Neural crest cell (in vitro differentiated cells): ENCODE data around the gene PLSCR1. TPM values are rescaled to one million over a fixed set of nuclear protein-coding genes. Genes with fewer than 3 reads are reported as not detected.

ENCODE experiments used
- DNase-seq: peaks from one replicate; pipeline ENCODE4 v3.0.0; 2021; ENCODE audit warnings: low read depth, mixed read lengths, low spot score
- H3K27ac Mint-ChIP-seq: one replicate; pipeline ENCODE4 v1.8.0; 2021; ENCODE audit warnings: mild to moderate bottlenecking, mixed read lengths; ENCODE audit not compliant: unreplicated experiment
- H3K27me3 Mint-ChIP-seq: 2 replicates; pipeline ENCODE4 v1.8.0; 2021; ENCODE audit warnings: low read depth, mild to moderate bottlenecking, mixed read lengths
- H3K36me3 Mint-ChIP-seq: 2 replicates; pipeline ENCODE4 v1.8.0; 2021; ENCODE audit warnings: low read depth, mild to moderate bottlenecking, mixed read lengths
- H3K4me1 Mint-ChIP-seq: 2 replicates; pipeline ENCODE4 v1.8.0; 2021; ENCODE audit warnings: mixed read lengths
- H3K4me3 Mint-ChIP-seq: one replicate; pipeline ENCODE4 v1.8.0; 2021; ENCODE audit warnings: mild to moderate bottlenecking, mixed read lengths
- H3K9me3 Mint-ChIP-seq: 2 replicates; pipeline ENCODE4 v1.8.0; 2021; ENCODE audit warnings: mixed read lengths
- total RNA-seq: library from RNA; stranded (reverse); gene quantifications from 2 replicates; pipeline ENCODE4 v1.2.1, GENCODE V29; 2021
- TF ChIP-seq, protein P1 (sequence below): fragments of 200-600 bp; sonication (generic); conservative IDR thresholded peaks from 2 replicates; pipeline ENCODE4 v1.5.0; 2021; ENCODE audit warnings: antibody characterized with exemption, mild to moderate bottlenecking

Gene PLSCR1
- total RNA-seq, 1 donor from 2014 or later = 29.8 TPM

DNA sequence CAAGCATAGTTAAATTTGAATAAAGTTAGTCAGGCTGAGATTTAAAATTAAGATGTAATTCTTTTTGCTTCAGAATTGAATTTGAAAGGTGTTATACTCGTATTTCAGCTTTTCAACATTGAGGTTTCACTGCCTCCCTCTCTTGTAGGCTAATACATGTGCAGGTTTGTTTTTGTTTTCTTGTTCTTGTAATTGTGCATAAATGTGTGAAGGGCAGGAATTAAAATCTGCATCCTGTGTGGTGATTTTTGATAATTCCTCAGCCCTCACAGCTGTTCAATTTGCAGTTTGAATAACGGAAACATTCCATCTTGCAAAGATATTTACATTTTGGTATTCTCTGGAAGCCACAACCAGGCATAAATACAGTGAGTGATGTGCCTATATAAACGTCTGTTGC, 24.9 kb upstream of the PLSCR1 start:
- Mint-ChIP-seq H3K4me1 (no peaks in the 10 kb centered on the region), H3K27ac (no peak overlapping the region), H3K4me3 (no peak overlapping the region), H3K36me3 (no peaks in the 10 kb centered on the region), H3K9me3 (no peaks in the 10 kb centered on the region), H3K27me3 (no peaks in the 10 kb centered on the region)
- no peak for DNase-seq
- TF ChIP-seq, protein P1, sequence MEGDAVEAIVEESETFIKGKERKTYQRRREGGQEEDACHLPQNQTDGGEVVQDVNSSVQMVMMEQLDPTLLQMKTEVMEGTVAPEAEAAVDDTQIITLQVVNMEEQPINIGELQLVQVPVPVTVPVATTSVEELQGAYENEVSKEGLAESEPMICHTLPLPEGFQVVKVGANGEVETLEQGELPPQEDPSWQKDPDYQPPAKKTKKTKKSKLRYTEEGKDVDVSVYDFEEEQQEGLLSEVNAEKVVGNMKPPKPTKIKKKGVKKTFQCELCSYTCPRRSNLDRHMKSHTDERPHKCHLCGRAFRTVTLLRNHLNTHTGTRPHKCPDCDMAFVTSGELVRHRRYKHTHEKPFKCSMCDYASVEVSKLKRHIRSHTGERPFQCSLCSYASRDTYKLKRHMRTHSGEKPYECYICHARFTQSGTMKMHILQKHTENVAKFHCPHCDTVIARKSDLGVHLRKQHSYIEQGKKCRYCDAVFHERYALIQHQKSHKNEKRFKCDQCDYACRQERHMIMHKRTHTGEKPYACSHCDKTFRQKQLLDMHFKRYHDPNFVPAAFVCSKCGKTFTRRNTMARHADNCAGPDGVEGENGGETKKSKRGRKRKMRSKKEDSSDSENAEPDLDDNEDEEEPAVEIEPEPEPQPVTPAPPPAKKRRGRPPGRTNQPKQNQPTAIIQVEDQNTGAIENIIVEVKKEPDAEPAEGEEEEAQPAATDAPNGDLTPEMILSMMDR = no peak

DNA sequence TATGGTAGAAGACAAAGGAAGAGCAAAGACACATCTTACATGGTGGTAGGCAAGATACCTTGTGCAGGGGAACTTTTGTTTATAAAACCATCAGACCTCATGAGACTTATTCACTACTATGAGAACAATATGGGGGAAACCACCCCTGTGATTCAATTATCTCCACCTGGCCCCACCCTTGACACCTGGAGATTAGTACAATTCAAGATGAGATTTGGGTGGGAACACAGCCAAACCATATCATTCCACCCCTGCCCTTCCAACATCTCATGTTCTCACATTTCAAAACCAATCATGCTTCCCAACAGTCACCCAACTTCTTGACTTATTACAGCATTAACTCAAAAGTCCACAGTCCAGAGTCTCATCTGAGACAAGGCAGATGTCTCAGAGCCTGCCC, 21.7 kb upstream of the PLSCR1 start:
- no peak for DNase-seq
- Mint-ChIP-seq H3K36me3 (no peaks in the 10 kb centered on the region), H3K27ac (peak overlapping the region; percentile 79), H3K27me3 (no peaks in the 10 kb centered on the region), H3K4me1 (no peaks in the 10 kb centered on the region), H3K9me3 (peaks cover 5% of the 10 kb centered on the region), H3K4me3 (no peak overlapping the region)
- TF ChIP-seq, protein P1 = no peak

DNA sequence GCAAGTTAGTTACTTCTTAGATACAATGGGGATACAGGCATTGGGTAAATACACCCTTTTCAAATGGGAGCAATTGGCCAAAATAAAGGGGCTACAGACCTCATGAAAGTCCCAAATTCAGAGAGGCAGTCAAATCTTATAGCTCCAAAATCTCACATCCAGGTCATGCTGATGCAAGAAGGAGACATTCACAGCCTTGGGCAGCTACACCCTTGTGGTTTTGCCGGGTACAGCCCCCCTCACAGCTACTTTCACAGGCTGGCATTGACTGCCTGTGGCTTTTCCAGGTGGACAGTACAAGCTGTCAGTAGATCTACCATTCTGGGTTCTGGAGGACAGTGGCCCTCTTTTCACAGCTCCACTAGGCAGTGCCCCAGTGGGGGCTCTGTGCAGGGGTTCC, 17.5 kb upstream of the PLSCR1 start:
- H3K27me3 Mint-ChIP-seq = no peaks in the 10 kb centered on the region
- peaks cover 5% of the 10 kb centered on the region for H3K9me3 Mint-ChIP-seq
- no peak overlapping the region for H3K4me3 Mint-ChIP-seq
- no peaks in the 10 kb centered on the region for H3K36me3 Mint-ChIP-seq
- TF ChIP-seq, protein P1 = no peak
- H3K27ac Mint-ChIP-seq = no peak overlapping the region
- no peak for DNase-seq
- no peaks in the 10 kb centered on the region for H3K4me1 Mint-ChIP-seq

DNA sequence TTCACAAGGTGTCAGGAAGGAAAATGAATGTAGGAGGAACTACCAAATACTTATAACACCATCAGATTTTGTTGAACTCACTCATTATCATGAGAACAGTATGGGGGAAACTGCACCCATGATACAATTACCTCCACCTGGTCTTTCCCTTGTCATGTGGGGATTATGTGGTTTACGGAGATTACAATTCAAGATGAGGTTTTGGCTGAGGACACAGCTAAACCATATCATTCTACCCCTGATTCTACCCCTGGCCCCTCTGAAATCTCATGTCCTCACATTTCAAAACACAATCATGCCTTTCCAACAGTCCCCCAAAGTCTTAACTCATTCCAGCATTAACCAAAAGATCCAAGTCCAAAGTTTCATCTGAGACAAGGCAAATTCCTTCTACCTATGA, 17.1 kb upstream of the PLSCR1 start:
- DNase-seq = no peak
- Mint-ChIP-seq H3K4me1 (no peaks in the 10 kb centered on the region), H3K4me3 (no peak overlapping the region), H3K27ac (no peak overlapping the region), H3K36me3 (no peaks in the 10 kb centered on the region), H3K27me3 (no peaks in the 10 kb centered on the region), H3K9me3 (peaks cover 5% of the 10 kb centered on the region)
- TF ChIP-seq, protein P1 = no peak

DNA sequence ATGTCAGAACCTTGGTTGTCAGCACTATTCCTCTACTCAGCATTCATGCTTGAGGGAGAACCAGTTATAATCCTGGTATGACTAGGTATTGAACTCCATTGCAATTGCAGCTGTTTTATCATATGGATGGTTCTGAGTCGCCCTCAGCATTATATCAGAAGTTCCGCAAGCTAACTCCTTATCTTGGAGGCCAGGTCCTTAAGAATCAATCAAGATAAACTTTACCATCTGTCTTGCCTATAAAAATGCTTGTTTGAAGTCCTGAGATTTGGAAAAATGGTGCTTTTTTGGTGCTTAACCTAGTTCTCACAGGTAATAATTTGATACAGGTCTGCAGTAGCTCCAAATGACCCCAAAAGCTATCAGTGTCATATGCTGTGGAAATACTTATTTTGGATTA, 16.3 kb upstream of the PLSCR1 start:
- Mint-ChIP-seq H3K27me3 (no peaks in the 10 kb centered on the region), H3K4me1 (no peaks in the 10 kb centered on the region), H3K27ac (no peak overlapping the region), H3K9me3 (peaks cover 5% of the 10 kb centered on the region), H3K36me3 (no peaks in the 10 kb centered on the region), H3K4me3 (no peak overlapping the region)
- DNase-seq = no peak
- TF ChIP-seq, protein P1 = no peak

DNA sequence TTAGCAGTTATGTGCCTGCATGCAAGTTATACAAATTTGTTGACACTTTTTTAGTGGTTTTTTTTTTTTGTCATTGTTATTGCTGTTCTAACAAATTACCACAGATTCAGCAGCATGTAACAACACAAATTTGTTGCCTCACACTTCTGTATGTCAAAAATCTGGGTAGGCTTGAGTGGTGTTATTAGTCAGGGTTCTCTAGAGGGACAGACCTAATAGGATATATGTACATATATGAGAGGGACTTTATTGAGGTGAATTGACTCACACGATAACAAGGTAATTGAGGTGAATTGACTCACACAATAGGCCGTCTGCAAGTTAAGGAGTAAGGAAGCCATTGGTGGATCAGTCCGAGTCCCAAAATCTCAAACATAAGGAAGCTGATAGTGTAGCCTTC, 15.0 kb upstream of the PLSCR1 start:
- H3K4me3 Mint-ChIP-seq = no peak overlapping the region

More for the DNA sequence above, 15.0 kb upstream of the PLSCR1 start:
- Mint-ChIP-seq H3K4me1 (no peaks in the 10 kb centered on the region), H3K27ac (no peak overlapping the region), H3K9me3 (peaks cover 5% of the 10 kb centered on the region), H3K36me3 (no peaks in the 10 kb centered on the region), H3K27me3 (no peaks in the 10 kb centered on the region)
- DNase-seq = no peak
- TF ChIP-seq, protein P1 = no peak
